Measurements from ENCODE around the gene PIAS2.
"Not testable (repeated sequence)": the region's sequence is repeated elsewhere in the genome, so short reads cannot be mapped to it uniquely, and the experiment has no call there.

PIAS2 gene, protein sequence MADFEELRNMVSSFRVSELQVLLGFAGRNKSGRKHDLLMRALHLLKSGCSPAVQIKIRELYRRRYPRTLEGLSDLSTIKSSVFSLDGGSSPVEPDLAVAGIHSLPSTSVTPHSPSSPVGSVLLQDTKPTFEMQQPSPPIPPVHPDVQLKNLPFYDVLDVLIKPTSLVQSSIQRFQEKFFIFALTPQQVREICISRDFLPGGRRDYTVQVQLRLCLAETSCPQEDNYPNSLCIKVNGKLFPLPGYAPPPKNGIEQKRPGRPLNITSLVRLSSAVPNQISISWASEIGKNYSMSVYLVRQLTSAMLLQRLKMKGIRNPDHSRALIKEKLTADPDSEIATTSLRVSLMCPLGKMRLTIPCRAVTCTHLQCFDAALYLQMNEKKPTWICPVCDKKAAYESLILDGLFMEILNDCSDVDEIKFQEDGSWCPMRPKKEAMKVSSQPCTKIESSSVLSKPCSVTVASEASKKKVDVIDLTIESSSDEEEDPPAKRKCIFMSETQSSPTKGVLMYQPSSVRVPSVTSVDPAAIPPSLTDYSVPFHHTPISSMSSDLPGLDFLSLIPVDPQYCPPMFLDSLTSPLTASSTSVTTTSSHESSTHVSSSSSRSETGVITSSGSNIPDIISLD

DNA sequence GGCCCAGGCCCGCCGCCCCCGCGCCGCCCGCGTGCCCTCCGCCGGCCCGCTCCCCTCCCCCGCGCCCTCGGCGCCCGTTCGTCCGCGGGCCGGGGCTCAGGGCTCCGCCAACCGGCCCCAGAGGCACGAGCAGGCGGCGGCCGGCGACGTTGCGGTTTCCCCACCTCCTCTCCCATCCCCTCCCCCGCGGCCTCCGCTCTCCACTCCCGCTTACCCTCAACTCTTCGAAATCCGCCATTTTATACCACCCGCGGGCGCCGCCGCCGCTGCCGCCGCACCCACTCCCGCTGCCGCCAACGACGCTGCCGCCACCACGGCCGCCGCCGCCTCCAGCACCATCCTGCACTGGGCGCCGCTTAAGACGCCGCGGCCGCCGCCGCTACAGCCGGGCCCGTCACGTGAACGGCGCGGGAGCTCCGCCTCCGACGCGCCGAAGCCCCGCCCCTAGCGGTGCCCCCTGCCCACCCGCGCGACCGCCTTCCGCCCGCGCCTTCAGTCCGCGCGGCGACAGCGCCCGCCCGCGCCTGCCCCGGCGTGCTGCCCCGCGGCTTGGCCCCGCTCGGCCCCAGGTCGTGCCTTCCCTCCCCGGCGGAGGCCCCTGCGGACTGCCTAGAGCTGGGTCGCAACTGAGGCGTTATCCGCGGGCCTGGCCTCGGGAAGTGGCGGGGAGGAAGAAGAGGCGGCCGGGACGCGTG is at the start of gene PIAS2, which contains the start of gene KATNAL2:
TSS of gene PIAS2 (minus strand) at position 400 of the 695 bp plus-strand sequence. CDS start at position 238, 162 bp downstream.
TSS of gene KATNAL2 (plus strand) at position 495 of the 695 bp plus-strand sequence. CDS start 29,271 bp downstream, outside the sequence.
- peak; percentile 68 for DNase-seq (ENCODE audit: low read depth)

DNA sequence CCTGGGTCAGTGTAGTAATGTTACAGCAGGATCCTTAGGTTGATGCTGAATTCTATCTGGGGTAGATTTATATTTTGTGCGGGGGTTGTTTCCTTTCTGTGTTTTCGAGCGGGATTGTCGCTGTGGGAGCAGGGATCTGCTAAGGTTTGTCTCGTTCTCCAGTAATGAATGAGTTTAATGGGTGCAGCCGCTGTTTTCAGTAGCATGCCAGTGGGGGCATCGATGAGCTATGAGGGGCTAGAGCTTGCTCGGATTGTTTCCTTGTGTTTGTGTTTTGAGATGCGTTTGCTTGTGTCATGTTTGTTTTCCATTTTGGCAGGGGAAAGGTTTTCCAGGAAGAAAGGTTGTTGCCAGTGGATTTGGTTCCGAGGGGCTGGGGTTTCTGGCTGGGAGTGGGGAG is 49.0 kb upstream of the PIAS2 start:
- not testable (repeated sequence) for DNase-seq (ENCODE audit: low read depth)

DNA sequence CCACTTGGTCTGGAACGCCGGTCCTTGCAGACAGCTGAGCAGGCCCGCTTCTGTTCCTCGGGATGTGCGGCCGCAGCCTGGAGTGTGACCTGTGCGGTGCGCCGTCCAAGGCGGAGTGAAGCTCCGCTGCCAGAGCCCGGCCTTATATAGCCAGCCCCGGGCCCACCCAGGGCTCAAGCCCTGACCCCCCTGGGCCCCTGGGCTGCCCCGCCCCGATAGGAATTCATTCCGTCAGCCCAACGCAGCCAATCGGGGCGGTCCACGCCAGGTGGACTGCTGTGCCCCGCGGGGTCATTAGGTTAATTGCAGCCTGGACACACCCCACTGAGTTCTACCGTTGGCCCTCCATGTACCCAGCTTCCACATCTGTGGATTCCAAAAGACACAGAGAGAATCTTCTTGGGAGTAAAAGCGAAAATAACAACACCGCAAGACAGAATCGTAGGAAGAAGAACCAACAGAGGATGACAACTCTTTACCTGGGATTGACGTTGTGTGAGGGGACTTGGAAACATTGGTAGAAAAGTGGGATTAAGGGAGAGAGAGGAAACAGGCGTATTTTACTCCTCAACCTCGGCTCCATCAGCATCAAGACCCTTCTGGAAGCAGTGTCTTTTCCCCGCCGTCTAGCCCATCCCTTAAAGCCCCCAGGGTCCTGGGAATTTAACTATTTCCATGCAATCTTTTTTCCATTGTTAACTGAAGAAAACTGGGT is 47.4 kb upstream of the PIAS2 start:
- not testable (repeated sequence) for DNase-seq (ENCODE audit: low read depth)

DNA sequence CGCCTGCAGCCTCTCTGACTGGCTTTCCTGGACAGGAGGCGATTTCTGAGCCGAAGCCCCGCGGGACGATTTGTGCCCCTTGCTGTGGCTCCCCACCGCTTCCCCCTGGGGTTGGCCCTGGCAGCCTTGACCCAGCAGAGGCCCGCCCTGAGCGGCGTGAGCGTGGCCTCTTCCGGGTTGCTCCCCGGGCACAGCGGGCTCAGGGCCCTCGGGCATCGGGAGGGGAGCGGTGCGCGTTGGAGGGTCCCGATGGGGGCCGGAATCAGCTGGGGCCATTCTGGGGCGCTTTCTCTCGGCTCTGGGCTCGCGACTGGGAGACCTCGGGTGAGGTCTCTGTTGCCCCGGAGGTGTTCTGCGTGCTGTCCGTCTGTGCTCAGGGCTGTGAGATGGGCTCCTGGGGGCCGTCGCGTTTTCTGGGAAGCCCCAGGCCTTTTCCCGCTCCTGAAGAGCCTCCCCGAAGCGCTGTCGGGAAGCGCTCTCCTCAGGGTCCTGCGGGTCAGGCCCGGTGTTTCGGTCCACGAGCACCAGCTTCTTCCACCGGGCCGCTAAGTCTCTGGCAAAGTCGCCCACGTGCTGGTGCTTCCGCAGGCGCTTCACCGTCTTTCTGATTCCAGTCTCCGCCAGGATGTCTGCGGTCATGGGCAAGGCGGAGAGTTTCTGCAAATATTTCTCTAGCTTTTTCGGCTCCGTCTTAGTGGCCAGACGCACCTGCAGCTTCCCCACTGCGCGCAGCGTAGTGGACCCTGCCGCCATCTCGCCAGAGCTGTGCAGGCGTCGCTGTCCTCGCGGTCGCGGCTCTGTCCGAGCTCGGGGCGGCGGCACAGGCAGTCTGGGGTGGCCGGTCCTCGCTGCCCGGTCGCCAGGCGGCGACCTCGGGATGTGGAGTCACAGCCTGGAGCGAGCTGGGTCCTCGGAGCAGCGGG is 46.6 kb upstream of the PIAS2 start:
- DNase-seq (ENCODE audit: low read depth), result not testable (repeated sequence)

DNA sequence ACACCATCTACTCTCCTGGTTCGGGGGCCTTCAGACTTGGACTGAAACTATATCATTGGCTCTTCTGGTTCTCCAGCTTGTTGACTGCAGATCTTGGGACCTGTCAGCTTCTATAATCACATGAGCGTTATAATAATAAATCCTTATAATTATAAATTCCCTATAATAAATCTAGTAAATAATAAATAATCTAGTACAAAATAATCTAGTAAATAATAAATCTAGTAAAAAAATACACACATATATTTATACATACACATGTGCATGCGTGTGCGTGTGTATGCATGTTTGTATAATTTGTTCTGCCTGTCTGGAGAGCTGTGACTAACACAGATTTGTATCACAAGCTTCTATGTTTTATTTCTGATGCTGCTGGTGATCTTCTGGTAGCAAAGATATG is 40.9 kb upstream of the PIAS2 start:
- no peak for DNase-seq (ENCODE audit: low read depth)

DNA sequence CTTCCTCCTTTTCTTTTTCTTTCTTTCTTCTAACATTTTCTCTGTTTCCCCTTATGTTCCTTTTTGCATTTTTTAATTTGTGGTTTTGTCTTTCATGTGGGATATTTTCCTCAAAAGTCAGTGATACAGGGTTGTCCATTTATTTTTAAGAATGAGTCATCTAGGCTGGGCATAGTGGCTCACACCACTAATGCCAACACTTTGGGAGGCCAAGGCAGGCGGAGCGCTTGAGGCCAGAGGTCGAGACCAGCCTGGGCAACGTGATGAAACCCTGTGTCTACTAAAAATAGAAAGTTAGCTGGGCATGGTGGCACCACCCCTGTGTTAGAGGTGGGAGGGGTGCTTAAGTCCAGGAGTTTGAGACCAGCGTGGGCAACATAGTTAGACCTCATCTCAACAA is 35.9 kb upstream of the PIAS2 start:
- no peak for DNase-seq (ENCODE audit: low read depth)

DNA sequence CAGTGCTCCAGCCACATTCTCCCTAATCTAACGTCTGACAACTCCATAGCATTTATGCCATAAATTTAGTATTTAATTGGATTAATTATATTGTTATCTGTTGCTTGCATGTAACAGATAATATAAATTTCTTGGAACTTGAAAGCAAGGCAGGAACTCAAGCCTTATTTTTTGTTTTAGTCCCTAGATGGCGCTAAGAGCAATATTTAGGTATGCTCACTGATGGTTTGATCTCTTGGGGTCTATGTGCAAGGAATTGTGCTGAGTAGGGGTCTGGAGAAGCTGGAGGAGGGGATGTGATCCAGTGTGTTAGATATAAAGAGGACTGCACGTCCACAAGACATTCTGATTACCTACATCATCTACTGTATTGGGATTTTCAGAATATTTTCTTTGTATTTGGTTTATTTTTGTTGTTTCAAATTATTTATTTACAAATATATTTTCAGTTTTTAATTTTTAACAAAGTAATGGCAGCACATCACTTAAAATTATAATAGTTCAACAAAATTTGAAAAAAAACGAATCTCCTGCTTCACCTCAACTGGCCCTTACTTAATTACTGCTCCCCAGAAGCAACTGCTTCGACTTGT is 32.9 kb upstream of the PIAS2 start:
- DNase-seq (ENCODE audit: low read depth), result no peak

DNA sequence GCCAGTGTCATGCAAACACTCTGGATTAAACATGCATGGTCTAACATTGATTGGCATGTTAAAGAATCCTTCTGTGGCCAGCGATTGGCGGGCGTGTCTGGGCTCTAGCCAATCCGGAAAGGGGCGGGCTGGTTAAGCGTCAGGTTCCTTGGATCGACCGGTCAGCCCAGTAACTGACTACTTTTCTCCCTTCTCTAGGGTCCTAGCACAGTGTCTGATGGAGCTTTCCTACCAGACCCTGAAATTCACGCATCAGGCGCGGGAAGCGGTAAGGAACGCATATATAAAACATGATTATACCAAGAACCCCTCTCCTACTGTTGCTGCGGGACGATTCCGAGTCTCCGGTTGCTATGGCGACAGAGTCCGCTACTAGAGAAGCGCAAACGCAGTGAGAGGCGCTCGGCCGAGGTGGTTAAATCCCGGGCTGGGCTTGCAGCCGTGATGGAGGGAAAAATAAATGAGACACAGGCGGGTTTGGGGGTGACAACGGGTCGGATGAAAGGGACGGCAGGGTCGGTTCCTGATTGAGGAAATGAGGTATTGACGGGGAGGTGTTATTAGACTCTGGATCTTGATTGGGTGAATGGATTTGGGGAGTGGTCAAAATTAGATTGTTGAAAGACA is 29.5 kb upstream of the PIAS2 start:
- peak; percentile 38 for DNase-seq (ENCODE audit: low read depth)

DNA sequence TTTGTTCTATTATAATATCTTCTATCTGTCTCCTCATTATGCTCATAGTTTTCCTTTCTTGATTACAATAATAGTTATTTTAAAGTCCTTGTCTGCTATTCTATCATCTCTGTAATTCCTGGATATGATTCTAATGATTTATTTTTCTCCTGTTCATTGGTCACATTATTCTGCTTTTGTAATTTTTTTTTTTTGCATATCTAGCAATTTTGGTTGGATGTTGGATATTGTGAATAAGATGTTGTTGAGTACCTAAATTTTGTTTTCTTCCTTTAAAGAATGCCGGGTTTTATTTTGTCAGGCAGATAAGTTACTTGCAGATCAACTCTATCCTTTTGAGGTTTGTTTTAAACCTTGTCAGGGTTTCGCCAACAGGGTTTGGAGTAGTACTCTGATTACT is 25.3 kb upstream of the PIAS2 start:
- DNase-seq (ENCODE audit: low read depth), result no peak

DNA sequence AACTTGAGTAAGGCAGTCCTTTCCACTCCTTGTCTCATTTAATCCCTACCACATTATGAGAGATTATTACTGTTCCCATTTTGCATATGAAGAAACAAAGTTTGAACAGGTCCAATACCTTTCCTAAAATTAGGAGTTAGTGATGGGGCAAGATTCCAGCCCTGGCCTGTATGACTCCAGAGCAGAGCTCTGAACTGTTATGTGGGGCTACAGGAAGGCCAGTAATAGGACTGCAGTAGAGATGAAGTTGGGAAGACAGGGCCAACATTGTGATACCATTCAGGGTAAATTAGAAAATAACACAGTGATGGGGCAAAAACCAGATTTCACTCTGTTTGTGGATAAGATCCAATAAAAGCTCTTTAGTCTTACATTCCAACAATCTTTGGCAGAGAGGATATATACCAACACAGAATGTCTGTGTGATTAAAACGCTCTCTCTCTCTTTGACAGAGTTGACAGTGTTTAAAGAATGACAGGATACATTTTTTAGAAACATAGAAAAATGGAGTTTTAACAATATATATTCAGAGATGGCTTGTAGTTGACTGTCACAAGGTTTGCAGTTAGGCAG is 22.8 kb upstream of the PIAS2 start:
- no peak for DNase-seq (ENCODE audit: low read depth)

DNA sequence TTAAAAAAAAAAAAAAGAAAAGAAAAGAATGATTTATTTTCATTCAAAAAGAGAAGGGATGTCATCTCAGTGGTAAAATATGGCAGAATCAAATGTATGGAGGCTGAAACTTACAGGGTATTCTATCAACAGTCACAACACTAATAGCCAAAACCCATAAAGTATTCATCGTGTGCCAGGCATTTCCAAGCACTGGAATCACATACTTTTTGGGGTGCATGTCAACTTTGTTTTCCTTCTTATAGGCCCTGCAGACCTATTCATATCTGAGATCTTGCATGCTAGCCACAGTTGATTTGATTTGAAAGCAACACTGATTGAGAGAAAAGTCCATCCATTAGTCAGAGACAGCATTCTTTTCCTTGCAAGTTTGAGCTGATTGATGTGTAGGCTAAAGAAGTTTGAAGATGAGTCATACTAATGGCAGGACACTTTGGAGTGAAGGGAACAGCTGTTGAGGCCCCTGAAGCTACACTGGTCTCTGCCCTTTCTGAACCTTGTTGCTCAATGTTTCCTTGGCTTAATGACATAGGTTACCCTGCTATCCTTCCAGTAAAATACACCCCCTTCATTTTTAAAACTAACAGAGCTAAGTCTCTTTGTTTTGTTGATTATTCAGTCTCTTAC is 22.1 kb upstream of the PIAS2 start:
- DNase-seq (ENCODE audit: low read depth), result no peak

DNA sequence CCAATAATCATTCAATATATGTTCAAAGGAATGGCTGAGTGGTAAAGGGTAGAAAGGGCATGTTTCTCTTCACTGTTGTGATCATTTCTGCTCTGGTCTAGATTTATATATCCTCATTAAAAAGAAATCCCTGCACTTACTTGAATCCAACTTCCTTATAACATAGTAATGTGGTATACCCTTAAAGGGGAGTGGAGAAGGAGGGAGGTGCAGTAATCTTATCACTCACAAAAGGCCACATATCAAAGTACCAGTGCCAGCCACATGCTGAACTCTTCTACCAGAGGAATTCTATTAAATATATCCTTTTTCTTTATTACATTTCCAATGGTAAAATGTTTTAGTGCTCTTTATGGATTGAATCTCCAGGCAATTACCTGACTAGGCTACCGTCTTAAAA is 3.3 kb upstream of the PIAS2 start:
- no peak for DNase-seq (ENCODE audit: low read depth)

DNA sequence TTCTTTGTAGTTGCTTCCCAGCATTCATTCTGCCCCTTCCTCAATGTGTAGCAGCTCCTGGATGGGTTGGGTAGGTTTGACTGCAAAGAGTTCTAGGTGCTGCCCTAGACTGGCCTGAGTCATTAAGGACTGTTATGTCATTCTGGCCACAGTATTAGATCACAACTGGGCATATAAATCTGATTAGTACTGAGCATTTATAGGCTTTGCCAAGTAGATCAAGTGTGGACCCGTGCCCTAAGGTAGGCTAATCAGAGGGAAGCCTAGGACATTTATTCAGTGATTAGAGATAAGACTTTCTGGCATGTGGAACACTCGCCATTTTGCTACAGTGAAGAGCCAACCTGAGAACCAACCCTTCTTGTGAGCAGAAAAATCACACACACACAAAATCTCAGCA is 2.8 kb upstream of the PIAS2 start:
- DNase-seq (ENCODE audit: low read depth), result no peak

DNA sequence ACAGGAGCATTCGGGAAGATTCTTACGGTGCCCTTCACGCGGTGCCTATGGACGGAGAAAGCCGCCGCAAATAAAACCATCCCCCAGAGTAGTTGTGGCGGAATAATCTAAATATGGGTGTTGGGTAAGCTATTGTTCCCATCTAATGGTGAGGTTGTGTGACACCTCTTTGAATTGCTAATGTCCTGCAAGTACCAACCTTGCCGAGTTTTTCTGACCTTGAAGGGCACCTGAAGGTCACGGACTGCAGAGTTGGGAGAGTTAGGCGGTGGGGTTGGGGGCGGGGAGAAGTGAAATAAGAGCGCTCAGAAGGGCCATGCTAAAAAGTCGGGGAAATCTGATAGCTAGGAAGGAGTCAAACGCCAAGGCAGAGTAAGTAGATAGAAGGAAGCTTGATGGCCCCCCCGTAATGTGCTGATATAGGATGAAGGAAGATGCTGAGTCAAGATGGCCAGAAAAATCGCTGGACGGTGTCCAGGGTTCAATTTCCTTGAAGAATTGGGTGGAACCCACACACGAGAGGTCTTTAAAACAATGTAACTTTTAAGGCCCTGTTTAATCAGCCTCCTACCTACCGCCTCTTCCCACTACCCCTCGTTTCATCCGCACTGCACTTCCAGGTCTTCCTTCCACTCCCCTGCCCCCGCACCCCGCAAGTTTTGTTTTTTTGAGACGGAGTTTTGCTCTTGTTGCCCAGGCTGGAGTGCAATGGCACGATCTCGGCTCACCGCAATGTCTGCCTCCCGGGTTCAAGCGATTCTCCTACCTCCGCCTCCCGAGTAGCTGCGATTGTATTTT is 695 bp upstream of the PIAS2 start:
- DNase-seq (ENCODE audit: low read depth), result no peak

DNA sequence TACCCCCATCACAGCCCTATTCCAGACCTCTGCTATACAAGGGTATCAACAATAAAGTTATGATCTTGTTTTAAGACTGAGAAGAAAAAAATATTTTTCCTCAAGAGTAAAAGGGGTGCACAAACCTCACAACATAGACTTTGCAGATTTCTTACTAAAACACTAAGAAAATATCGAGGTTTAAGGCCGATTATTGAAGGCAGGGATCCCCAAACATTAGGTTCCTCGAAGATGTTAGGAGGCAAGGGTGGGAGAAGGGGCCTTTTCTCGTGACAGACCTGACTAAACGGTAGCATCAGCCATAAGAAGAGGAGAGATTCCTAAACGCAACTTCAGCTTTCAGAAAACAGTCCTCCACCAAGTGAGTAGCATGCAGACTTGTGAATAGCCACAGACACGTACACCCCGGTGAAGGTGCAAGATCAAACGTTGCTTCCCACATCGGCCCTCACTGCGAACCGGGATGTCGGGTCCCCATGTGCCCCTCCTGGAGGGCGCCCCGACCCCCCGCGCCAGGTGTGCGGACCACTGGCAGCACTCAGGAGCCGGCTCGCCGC is 678 bp downstream of the PIAS2 start:
- no peak for DNase-seq (ENCODE audit: low read depth)

DNA sequence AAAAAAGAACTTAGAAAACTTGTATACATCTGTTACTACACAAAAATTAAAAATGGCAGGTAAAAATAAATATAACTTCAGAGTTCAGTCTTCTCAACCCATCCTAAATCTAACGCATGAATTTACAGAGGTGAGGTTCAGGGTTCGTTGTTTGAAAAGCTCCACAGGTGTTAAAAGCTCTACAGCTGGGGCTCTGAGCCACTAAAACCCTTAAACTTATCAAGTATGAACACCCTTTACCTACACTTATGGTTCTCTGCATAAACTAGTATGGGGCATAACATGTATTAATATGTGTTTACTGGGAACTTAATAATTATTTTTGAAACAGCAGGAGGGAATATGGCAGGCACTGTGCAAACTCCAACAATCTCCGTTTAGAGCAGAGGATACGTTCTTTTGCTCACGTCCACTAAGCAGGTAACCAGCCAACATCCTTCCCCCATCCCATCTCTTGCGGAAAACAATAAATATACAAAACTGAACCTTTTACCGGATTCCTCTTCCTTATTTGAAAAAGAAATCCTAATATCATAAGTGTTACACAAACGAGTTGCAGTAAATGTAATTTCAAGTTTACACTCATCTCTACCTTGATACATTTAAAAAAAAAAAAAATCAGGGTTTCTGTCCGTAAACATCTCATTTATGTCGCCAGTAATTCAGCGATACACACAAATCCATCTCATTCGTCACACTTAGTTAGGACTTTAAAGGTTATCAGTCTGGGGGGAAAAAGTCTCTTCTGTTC is 1.3 kb downstream of the PIAS2 start:
- no peak for DNase-seq (ENCODE audit: low read depth)

DNA sequence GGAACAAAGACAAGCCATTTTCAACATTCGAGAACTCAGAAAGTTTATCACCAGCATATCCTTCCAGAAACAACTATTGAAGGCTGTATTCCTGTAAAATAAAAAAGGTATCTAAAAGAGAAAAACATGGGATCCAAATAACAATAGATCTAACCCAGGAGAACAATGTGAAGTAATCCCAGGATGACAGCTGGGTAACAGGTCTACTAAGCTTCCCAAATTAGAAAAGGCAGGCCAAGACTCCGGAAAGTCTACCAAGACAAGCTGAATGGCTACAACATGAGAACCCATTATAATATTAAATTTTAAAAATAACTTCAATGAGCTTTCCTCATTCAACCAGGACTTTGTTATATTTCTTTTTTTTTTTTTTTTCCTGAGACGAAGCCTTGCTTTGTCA is 6.5 kb downstream of the PIAS2 start:
- no peak for DNase-seq (ENCODE audit: low read depth)

DNA sequence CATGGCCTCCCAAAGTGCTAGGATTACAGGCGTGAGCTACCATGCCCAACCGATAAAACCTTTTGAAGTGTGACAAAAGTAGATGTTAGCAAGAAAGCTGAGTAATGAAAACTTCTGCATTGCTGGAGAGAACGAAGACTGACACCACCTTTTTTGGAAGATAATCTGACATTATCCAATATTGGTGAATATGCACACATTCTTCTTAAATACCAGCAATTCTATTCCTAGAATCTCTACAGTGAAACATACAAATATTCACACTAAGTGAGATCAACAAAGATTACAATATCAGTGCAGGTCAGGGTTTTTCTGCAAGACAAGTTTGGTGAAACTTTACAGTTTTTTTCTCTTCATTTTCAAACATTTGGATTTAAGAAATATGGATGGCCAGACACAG is 7.8 kb downstream of the PIAS2 start:
- no peak for DNase-seq (ENCODE audit: low read depth)
